A673 (cell line): ENCODE results near the gene IQGAP2.
"Not testable (repeated sequence)": the region's sequence is repeated elsewhere in the genome, so short reads cannot be mapped to it uniquely, and the experiment has no call there.

Experiments used
- EZH2 ChIP-seq: fragments of 200-600 bp; sonication (generic); IDR thresholded peaks from 2 replicates; pipeline ENCODE4 v1.6.1; 2017; ENCODE audit warnings: borderline replicate concordance, low read depth, mild to moderate bottlenecking, mixed read lengths, antibody characterized with exemption, low read length; ENCODE audit not compliant: poor library complexity, severe bottlenecking
- TF ChIP-seq, protein P1 (sequence below): fragments of 300-800, 200-600 bp; sonication (generic); conservative IDR thresholded peaks from 2 replicates; pipeline ENCODE4 v1.5.1; 2017; ENCODE audit warnings: low read depth, mild to moderate bottlenecking, antibody characterized with exemption, low read length, moderate library complexity, mixed read lengths

DNA sequence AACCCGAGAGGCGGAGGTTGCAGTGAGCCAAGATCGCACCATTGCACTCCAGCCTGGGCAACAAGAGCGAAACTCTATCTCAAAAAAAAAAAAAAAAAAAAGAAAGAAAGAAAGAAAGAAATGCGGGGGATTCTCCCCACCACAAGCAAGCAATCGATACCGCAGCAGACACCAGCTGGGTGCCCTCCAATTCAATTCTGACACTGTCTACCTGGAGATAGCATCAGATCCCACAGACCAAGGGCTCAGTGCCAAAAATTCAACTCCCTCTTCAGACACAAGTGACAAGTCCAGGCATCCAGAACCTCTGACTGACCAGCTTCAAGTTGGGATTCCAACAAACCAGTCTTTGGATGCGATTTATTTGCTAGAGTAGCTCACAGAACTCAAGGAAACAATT, 33.4 kb upstream of the IQGAP2 start:
- TF ChIP-seq, protein P1, sequence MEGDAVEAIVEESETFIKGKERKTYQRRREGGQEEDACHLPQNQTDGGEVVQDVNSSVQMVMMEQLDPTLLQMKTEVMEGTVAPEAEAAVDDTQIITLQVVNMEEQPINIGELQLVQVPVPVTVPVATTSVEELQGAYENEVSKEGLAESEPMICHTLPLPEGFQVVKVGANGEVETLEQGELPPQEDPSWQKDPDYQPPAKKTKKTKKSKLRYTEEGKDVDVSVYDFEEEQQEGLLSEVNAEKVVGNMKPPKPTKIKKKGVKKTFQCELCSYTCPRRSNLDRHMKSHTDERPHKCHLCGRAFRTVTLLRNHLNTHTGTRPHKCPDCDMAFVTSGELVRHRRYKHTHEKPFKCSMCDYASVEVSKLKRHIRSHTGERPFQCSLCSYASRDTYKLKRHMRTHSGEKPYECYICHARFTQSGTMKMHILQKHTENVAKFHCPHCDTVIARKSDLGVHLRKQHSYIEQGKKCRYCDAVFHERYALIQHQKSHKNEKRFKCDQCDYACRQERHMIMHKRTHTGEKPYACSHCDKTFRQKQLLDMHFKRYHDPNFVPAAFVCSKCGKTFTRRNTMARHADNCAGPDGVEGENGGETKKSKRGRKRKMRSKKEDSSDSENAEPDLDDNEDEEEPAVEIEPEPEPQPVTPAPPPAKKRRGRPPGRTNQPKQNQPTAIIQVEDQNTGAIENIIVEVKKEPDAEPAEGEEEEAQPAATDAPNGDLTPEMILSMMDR: not testable (repeated sequence)
- not testable (repeated sequence) for TF ChIP-seq EZH2
